RWPE2 (cell line): Measurements from ENCODE around the gene CEMP1.
"Not testable (repeated sequence)": the region's sequence is repeated elsewhere in the genome, so short reads cannot be mapped to it uniquely, and the experiment has no call there.

Experiments used
- ATAC-seq: fragments of 200-7000 bp; cut with Tn5 transposase; 3 replicates; pipeline ENCODE4 v1.9.1; 2021; ENCODE audit warnings: low read depth
- DNase-seq: peaks from one replicate; pipeline ENCODE4 v3.0.0-alpha.2; 2020; ENCODE audit warnings: low spot score
- H3K27ac ChIP-seq: fragments of 450-650 bp; 2 replicates; pipeline ENCODE4 v1.5.1; 2017; ENCODE audit warnings: mild to moderate bottlenecking; ENCODE audit not compliant: poor library complexity, severe bottlenecking
- H3K27me3 ChIP-seq: fragments of 250-450 bp; sonication (Bioruptor Pico); 2 replicates; pipeline ENCODE4 v1.5.1; 2021; ENCODE audit warnings: mild to moderate bottlenecking, moderate library complexity; ENCODE audit not compliant: insufficient read depth, poor library complexity, severe bottlenecking
- H3K36me3 ChIP-seq: fragments of 250-450 bp; sonication (Bioruptor Pico); 2 replicates; pipeline ENCODE4 v1.5.1; 2020; ENCODE audit warnings: low read depth, mild to moderate bottlenecking, moderate library complexity
- H3K4me1 ChIP-seq: fragments of 250-450 bp; sonication (Bioruptor Pico); 2 replicates; pipeline ENCODE4 v1.5.1; 2021; ENCODE audit warnings: mild to moderate bottlenecking, moderate library complexity; ENCODE audit not compliant: insufficient read depth, poor library complexity, severe bottlenecking
- H3K4me3 ChIP-seq: fragments of 250-450 bp; sonication (Bioruptor Pico); 2 replicates; pipeline ENCODE4 v1.5.1; 2021; ENCODE audit warnings: mild to moderate bottlenecking, moderate library complexity; ENCODE audit not compliant: severe bottlenecking
- H3K9me3 ChIP-seq: fragments of 250-450 bp; sonication (Bioruptor Pico); 2 replicates; pipeline ENCODE4 v1.5.1; 2021; ENCODE audit warnings: mild to moderate bottlenecking, moderate library complexity; ENCODE audit not compliant: severe bottlenecking
- CTCF ChIP-seq: fragments of 450-650 bp; IDR thresholded peaks from one replicate; pipeline ENCODE4 v1.5.1; 2017; ENCODE audit warnings: mild to moderate bottlenecking, moderate library complexity; ENCODE audit not compliant: poor library complexity, severe bottlenecking

The CEMP1 gene

GRCh38 chr16:2531371-2531695 lies at the start of gene CEMP1:
Gene CEMP1, minus strand, starts transcription at chr16:2531408. Its CDS starts 335 bp downstream, at chr16:2531073.
- DNase-seq, result no peak
- no peaks in the 10 kb centered on the region for H3K27me3 ChIP-seq
- H3K27ac ChIP-seq, result peak within 1 kb of the TSS; percentile 56
- no peak for TF ChIP-seq CTCF
- H3K9me3 ChIP-seq, result no peaks in the 10 kb centered on the region
- no peaks in the 10 kb centered on the region for H3K36me3 ChIP-seq
- peak within 1 kb of the TSS; percentile 35 for H3K4me3 ChIP-seq
- no peaks in the 10 kb centered on the region for H3K4me1 ChIP-seq
- peak; percentile 1; the same call in 2 of the 3 replicates for ATAC-seq

- H3K27me3 ChIP-seq, H3K36me3 ChIP-seq, ATAC-seq, H3K4me1 ChIP-seq, DNase-seq, H3K27ac ChIP-seq, H3K4me3 ChIP-seq, H3K9me3 ChIP-seq: not testable (repeated sequence)
Observed at GRCh38 chr16:2580818-2581217, 49.6 kb upstream of the CEMP1 start.

GRCh38 chr16:2580143-2580542 lies 48.9 kb upstream of the CEMP1 start:
- not testable (repeated sequence) for H3K36me3 ChIP-seq, H3K4me3 ChIP-seq, H3K27me3 ChIP-seq, H3K4me1 ChIP-seq, H3K27ac ChIP-seq, H3K9me3 ChIP-seq
- DNase-seq (peak; percentile 23), ATAC-seq (peak; percentile 63)

- not testable (repeated sequence) for H3K9me3 ChIP-seq, H3K27me3 ChIP-seq, H3K4me3 ChIP-seq, H3K27ac ChIP-seq, H3K36me3 ChIP-seq, H3K4me1 ChIP-seq, DNase-seq, ATAC-seq
Observed at GRCh38 chr16:2578905-2579304, 47.7 kb upstream of the CEMP1 start.

- H3K27ac ChIP-seq, H3K4me3 ChIP-seq, H3K4me1 ChIP-seq, DNase-seq, H3K36me3 ChIP-seq, H3K27me3 ChIP-seq, ATAC-seq, H3K9me3 ChIP-seq: not testable (repeated sequence)
Observed at GRCh38 chr16:2577044-2577443, 45.8 kb upstream of the CEMP1 start.

- not testable (repeated sequence) for H3K4me3 ChIP-seq, H3K36me3 ChIP-seq, H3K4me1 ChIP-seq, H3K27me3 ChIP-seq, ATAC-seq, H3K9me3 ChIP-seq, H3K27ac ChIP-seq, DNase-seq
Observed at GRCh38 chr16:2575839-2576238, 44.6 kb upstream of the CEMP1 start.

- not testable (repeated sequence) for ATAC-seq, DNase-seq, H3K36me3 ChIP-seq
Observed at GRCh38 chr16:2572704-2573103, 41.5 kb upstream of the CEMP1 start.

GRCh38 chr16:2568573-2568972 lies 37.4 kb upstream of the CEMP1 start:
- not testable (repeated sequence) for DNase-seq, H3K36me3 ChIP-seq, H3K9me3 ChIP-seq, H3K4me1 ChIP-seq, H3K27ac ChIP-seq, H3K27me3 ChIP-seq, H3K4me3 ChIP-seq
- peak; percentile 97 for ATAC-seq

More at GRCh38 chr16:2572704-2573103, 41.5 kb upstream of the CEMP1 start:
- H3K27me3 ChIP-seq, H3K9me3 ChIP-seq, H3K27ac ChIP-seq, H3K4me3 ChIP-seq, H3K4me1 ChIP-seq: not testable (repeated sequence)

- ATAC-seq, H3K9me3 ChIP-seq, H3K4me3 ChIP-seq, H3K4me1 ChIP-seq, H3K27ac ChIP-seq, H3K27me3 ChIP-seq, H3K36me3 ChIP-seq, DNase-seq: not testable (repeated sequence)
Observed at GRCh38 chr16:2567506-2567905, 36.3 kb upstream of the CEMP1 start.

- H3K27me3 ChIP-seq, DNase-seq, H3K27ac ChIP-seq, H3K4me3 ChIP-seq, H3K36me3 ChIP-seq, H3K9me3 ChIP-seq, H3K4me1 ChIP-seq: not testable (repeated sequence)
- ATAC-seq, result peak; percentile 90
Observed at GRCh38 chr16:2560798-2561133, 29.6 kb upstream of the CEMP1 start.

- not testable (repeated sequence) for H3K9me3 ChIP-seq, H3K4me1 ChIP-seq, H3K27me3 ChIP-seq, DNase-seq, H3K36me3 ChIP-seq, H3K27ac ChIP-seq, ATAC-seq, H3K4me3 ChIP-seq
Observed at GRCh38 chr16:2560131-2560797, 29.1 kb upstream of the CEMP1 start.
